HepG2 (cell line): Measurements from ENCODE around the gene KRTAP12-3.

Source experiments
- ETV6 ChIP-seq: sonication (generic); formaldehyde crosslinking; conservative IDR thresholded peaks from 2 replicates; pipeline ENCODE4 v1.4.0; 2020; ENCODE audit warnings: missing genetic modification reagents
- HDAC2 ChIP-seq: sonication (generic); formaldehyde crosslinking; IDR thresholded peaks from 2 replicates; pipeline ENCODE4 v1.4.0; 2020; ENCODE audit warnings: missing genetic modification reagents
- KDM1A ChIP-seq: IDR thresholded peaks from 2 replicates; pipeline ENCODE4 v1.6.1; 2016; ENCODE audit warnings: missing compliant biosample characterization
- REST ChIP-seq, 2 experiments: IDR thresholded peaks; 2 replicates each; pipeline ENCODE4 v1.6.1; 2011 to 2012; ENCODE audit warnings: low read length in 2 of 2, borderline replicate concordance in 1 of 2, low read depth in 1 of 2, mild to moderate bottlenecking in 1 of 2, moderate library complexity in 1 of 2
- SATB2 ChIP-seq: sonication (generic); formaldehyde crosslinking; IDR thresholded peaks from 2 replicates; pipeline ENCODE4 v1.5.0; 2020; ENCODE audit warnings: missing genetic modification reagents
- SIN3A ChIP-seq: IDR thresholded peaks from 2 replicates; pipeline ENCODE4 v1.6.1; 2011; ENCODE audit warnings: low read depth, mild to moderate bottlenecking, control low read depth, low read length, borderline replicate concordance
- ZMYM2 ChIP-seq: sonication (generic); formaldehyde crosslinking; IDR thresholded peaks from 2 replicates; pipeline ENCODE4 v1.8.0; 2022; ENCODE audit warnings: mild to moderate bottlenecking, missing genetic modification reagents
- ZNF281 ChIP-seq: sonication (generic); formaldehyde crosslinking; IDR thresholded peaks from 2 replicates; pipeline ENCODE4 v1.4.0; 2020; ENCODE audit warnings: missing genetic modification reagents, borderline replicate concordance

- no peak for TF ChIP-seq SIN3A
- no peak for TF ChIP-seq KDM1A (CRISPR knock-in tag)
- no peak for TF ChIP-seq ZNF281 (CRISPR knock-in tag)
- TF ChIP-seq HDAC2 (CRISPR knock-in tag) = no peak
- no peak for TF ChIP-seq REST (IDR thresholded peaks at IDR 0.05; ENCODE audit: borderline replicate concordance in 1 of 2, low read depth in 1 of 2, low read length in 2 of 2)
- TF ChIP-seq SATB2 (CRISPR knock-in tag) = no peak
- TF ChIP-seq ZMYM2 (CRISPR knock-in tag) = no peak
- TF ChIP-seq ETV6 (CRISPR knock-in tag) = no peak
Measured at GRCh38 chr21:44615911-44616590, 41.7 kb upstream of the KRTAP12-3 start.
